ENCODE measurements around the gene GJC1.

GRCh38 chr17:44788139-44788538 is 41.9 kb downstream of the GJC1 start:
- TF ChIP-seq CTCF (IDR thresholded peaks at IDR 0.05) (no peak), POLR2A (IDR thresholded peaks at IDR 0.05) (no peak)

Data from esophagus squamous epithelium (tissue), 4 donors.